Measurements from ENCODE around the gene SHB. TPM values are rescaled to one million over a fixed set of nuclear protein-coding genes. Genes with fewer than 3 reads are reported as not detected.

The SHB gene
- total and polyA plus RNA-seq, 2 of the 8 experiments (the other 6 are each of a cell fraction or from before 2014, with no cell fraction given), result 4.1 to 12.6 TPM

DNA sequence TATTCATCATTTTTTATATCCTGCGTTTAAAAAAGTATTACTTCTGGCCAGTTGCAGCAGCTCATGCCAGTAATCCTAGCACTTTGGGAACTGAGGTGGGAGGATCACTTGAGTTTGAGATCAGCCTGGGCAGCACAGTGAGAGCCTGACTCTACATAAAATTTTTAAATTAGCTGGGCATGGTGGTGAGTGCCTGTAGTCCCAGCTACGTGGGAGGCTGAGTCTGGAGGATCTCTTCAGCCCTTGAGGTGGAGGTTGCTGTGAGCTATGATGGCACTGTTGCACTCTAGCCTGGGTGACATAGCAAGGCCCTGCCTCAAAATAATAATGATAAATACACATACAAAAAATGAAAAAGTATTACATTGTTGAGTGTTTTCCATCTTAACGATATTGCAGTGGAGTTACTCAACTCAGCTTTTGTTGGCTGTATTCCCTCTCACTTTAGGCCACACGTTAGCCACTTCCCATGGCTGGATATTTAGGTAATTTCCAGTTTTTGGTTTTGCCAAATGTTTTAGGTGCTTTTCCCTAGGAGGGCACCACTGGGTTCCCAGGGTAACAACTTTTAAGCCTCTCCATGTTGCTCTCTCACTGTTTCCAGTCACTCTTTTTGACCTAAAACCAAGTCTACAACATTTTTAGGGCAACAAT lies 20.6 kb downstream of the SHB start:
- no peaks in the 10 kb centered on the region for H3K9me3 ChIP-seq (ENCODE audit: insufficient read depth in 2 of 2, low read depth in 1 of 2, low read length in 1 of 2)
- peak overlapping the region; percentile 20; the same call in 1 of the 2 replicates for H3K18ac ChIP-seq (ENCODE audit: extremely low read depth, low read length)
- DNase-seq (ENCODE audit: low read depth in 1 of 2, low spot score in 2 of 2) (no peak), FAIRE-seq (no peak)
- H3K4me2 ChIP-seq (ENCODE audit: insufficient read depth in 1 of 2, low read depth in 2 of 2, low read length in 2 of 2), result peak overlapping the region in 1 of 2 experiments; percentile 67; a peak in 1 of 4 replicates
- H3K4ac ChIP-seq (replicated peaks; ENCODE audit: insufficient read length, low read depth, low read length), result no peak overlapping the region
- peak overlapping the region; percentile 84 for H2BK5ac ChIP-seq (ENCODE audit: low read depth, low read length)
- no peak overlapping the region for H2BK15ac ChIP-seq (ENCODE audit: low read length)
- no peak overlapping the region for H4K5ac ChIP-seq (ENCODE audit: insufficient read length, low read depth, low read length)
- no peak overlapping the region for H3K14ac ChIP-seq (ENCODE audit: insufficient read length)
- 92% methylated on average over 4 of the region's 4 CpGs; no CpG with 5 or more reads in 1 of the 2 experiments for WGBS, 2 experiments (ENCODE audit: extremely low coverage in 1 of 2, insufficient coverage in 1 of 2, insufficient read length in 1 of 2, insufficient replicate concordance in 2 of 2, low coverage in 1 of 2, low lambda C conversion rate in 2 of 2, missing lambda C conversion rate in 1 of 2)
- peak overlapping the region; percentile 96 for H2BK12ac ChIP-seq (ENCODE audit: low read depth, low read length)
- H3K56ac ChIP-seq (replicated peaks; ENCODE audit: insufficient read length, low read depth, low read length), result no peak overlapping the region
- peaks cover 0 to 6% of the 10 kb centered on the region in 2 experiments for H4K20me1 ChIP-seq (replicated peaks in 1 of 2; ENCODE audit: control insufficient read depth in 1 of 2, insufficient read depth in 2 of 2, low read length in 2 of 2)
- no peak overlapping the region for H3K23ac ChIP-seq (ENCODE audit: insufficient read length)
- ChIA-PET POLR2A (ENCODE audit: partially characterized antibody) (interaction anchor here (0.6 to 2.1 kb wide), 8 partner anchors 9 to 75 kb away, joined by 3 to 11 read pairs (median 3); no protein-coding TSS in a partner anchor), CTCF (ENCODE audit: partially characterized antibody) (interaction anchor here (0.8 to 2.5 kb wide), 9 partner anchors 11 to 81 kb away, joined by 3 to 10 read pairs (median 5); no protein-coding TSS in a partner anchor)
- H3K79me1 ChIP-seq (ENCODE audit: low read depth, low read length), result peaks cover 12% of the 10 kb centered on the region
- H3K9ac ChIP-seq (replicated peaks in 1 of 4; ENCODE audit: extremely low read depth in 1 of 4, low read depth in 3 of 4, low read length in 3 of 4), result no peak overlapping the region
- peak overlapping the region; percentile 87 for H2BK20ac ChIP-seq (ENCODE audit: low read length)
- no peaks in the 10 kb centered on the region for H3K27me3 ChIP-seq (replicated peaks in 1 of 4; ENCODE audit: control insufficient read depth in 3 of 4, extremely low read depth in 1 of 4, insufficient read depth in 3 of 4, low read length in 3 of 4)
- H4K91ac ChIP-seq (replicated peaks; ENCODE audit: insufficient read length, low read length), result no peak overlapping the region
- no peaks in the 10 kb centered on the region for H3K36me3 ChIP-seq (ENCODE audit: control insufficient read depth in 2 of 4, insufficient read depth in 4 of 4, low read length in 3 of 4)
- H3K4me1 ChIP-seq (replicated peaks in 1 of 4; ENCODE audit: control insufficient read depth in 3 of 4, insufficient read depth in 4 of 4, low read length in 3 of 4), result peaks cover 8 to 23% (median 15%) of the 10 kb centered on the region in 4 experiments
- TF ChIP-seq RBBP5 (IDR thresholded peaks at IDR 0.05; ENCODE audit: borderline replicate concordance, low read depth, low read length), result no peak
- TF ChIP-seq RAD21 (IDR thresholded peaks at IDR 0.05 in 1 of 2, conservative IDR thresholded peaks at IDR 0.05 in 1 of 2; ENCODE audit: low read depth in 2 of 2, low read length in 2 of 2), result no peak
- TF ChIP-seq SIX5 (IDR thresholded peaks at IDR 0.05; ENCODE audit: low read depth, low read length), result no peak
- TF ChIP-seq TCF12 (IDR thresholded peaks at IDR 0.05; ENCODE audit: low read depth, low read length), result no peak
- TF ChIP-seq CEBPB (IDR thresholded peaks at IDR 0.05; ENCODE audit: low read depth, low read length), result no peak
- no peak for TF ChIP-seq BRCA1 (IDR thresholded peaks at IDR 0.05; ENCODE audit: low read depth, low read length)
- TF ChIP-seq, protein P1, sequence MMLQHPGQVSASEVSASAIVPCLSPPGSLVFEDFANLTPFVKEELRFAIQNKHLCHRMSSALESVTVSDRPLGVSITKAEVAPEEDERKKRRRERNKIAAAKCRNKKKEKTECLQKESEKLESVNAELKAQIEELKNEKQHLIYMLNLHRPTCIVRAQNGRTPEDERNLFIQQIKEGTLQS (IDR thresholded peaks at IDR 0.05; ENCODE audit: insufficient read depth, low read depth, low read length), result no peak
- H4K8ac ChIP-seq (ENCODE audit: extremely low read depth, insufficient read depth, low read length), result no peak overlapping the region
- H2BK120ac ChIP-seq (replicated peaks; ENCODE audit: low read depth, low read length), result peak overlapping the region; percentile 67
- peaks cover 0 to 23% of the 10 kb centered on the region in 2 experiments; a peak in 2 of 4 replicates for H3K79me2 ChIP-seq (ENCODE audit: control insufficient read depth in 1 of 2, insufficient read depth in 2 of 2, low read length in 2 of 2)
- no peak overlapping the region for H3K27ac ChIP-seq (ENCODE audit: low read depth, low read length)
- H3K4me3 ChIP-seq (ENCODE audit: extremely low read depth in 1 of 4, insufficient read depth in 2 of 4, low read depth in 3 of 4, low read length in 4 of 4), result 0 out of 8 replicates have a peak overlapping the region, but pooled peaks of 1 of the 4 experiments have one; percentile 13
- peak overlapping the region; percentile 82; the same call in 1 of the 2 replicates for H2AK5ac ChIP-seq (ENCODE audit: low read depth, low read length)
- no peak overlapping the region for H2AFZ ChIP-seq (ENCODE audit: low read length)
- H3K23me2 ChIP-seq (ENCODE audit: low read depth, low read length), result no peaks in the 10 kb centered on the region
